ENCODE measurements around the gene TCEAL4. TPM values are rescaled to one million over a fixed set of nuclear protein-coding genes. Genes with fewer than 3 reads are reported as not detected.

TCEAL4 gene
- total RNA-seq, 1 donor from 2014 or later, result 48.7 TPM

GRCh38 chrX:103573202-103573601 is 12.1 kb upstream of the TCEAL4 start:
- no peaks in the 10 kb centered on the region for H4K20me1 ChIP-seq (ENCODE audit: low read depth)

DNA sequence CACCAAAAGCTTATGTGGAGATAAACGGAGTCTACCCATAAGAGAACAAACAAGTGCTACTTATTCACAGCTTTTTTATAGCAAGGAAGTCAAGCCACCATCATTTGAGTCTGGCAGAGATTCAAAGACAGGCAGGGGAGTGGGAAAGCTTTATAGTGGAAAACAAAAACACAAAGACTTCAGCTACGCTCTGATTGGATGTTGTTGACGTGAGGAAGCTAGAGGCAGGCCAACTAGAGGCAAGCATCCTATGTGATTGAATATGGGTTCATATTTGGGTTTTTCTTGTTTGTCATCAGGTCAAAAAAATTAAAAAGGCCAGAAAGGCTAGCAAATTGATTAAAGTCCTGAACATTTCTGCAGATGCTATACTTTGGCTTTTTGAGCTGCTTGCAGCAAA is 719 bp upstream of the TCEAL4 start:
- TF ChIP-seq EZH2 (IDR thresholded peaks at IDR 0.05) (no peak), EZH2phosphoT487 (IDR thresholded peaks at IDR 0.05) (no peak)
- TF ChIP-seq, protein P1, sequence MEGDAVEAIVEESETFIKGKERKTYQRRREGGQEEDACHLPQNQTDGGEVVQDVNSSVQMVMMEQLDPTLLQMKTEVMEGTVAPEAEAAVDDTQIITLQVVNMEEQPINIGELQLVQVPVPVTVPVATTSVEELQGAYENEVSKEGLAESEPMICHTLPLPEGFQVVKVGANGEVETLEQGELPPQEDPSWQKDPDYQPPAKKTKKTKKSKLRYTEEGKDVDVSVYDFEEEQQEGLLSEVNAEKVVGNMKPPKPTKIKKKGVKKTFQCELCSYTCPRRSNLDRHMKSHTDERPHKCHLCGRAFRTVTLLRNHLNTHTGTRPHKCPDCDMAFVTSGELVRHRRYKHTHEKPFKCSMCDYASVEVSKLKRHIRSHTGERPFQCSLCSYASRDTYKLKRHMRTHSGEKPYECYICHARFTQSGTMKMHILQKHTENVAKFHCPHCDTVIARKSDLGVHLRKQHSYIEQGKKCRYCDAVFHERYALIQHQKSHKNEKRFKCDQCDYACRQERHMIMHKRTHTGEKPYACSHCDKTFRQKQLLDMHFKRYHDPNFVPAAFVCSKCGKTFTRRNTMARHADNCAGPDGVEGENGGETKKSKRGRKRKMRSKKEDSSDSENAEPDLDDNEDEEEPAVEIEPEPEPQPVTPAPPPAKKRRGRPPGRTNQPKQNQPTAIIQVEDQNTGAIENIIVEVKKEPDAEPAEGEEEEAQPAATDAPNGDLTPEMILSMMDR (IDR thresholded peaks at IDR 0.05), result no peak
- Histone ChIP-seq H3K9me3 (ENCODE audit: low read depth) (no peaks in the 10 kb centered on the region), H3K36me3 (no peaks in the 10 kb centered on the region), H3F3A (ENCODE audit: low read depth) (peaks cover 7% of the 10 kb centered on the region), H2AFZ (replicated peaks) (peak overlapping the region; percentile 8), H3K4me2 (peak overlapping the region; percentile 77), H3K9ac (no peak overlapping the region), H3K27ac (no peak overlapping the region), H3K27me3 (peaks cover 20% of the 10 kb centered on the region), H3K4me3 (peak overlapping the region; percentile 76), H3K4me1 (no peaks in the 10 kb centered on the region), H3K79me2 (ENCODE audit: low read depth) (no peaks in the 10 kb centered on the region), H4K20me1 (ENCODE audit: low read depth) (no peaks in the 10 kb centered on the region)
- H3K27me3 Mint-ChIP-seq (ENCODE audit: insufficient read depth, low read depth), result no peaks in the 10 kb centered on the region
- no peak overlapping the region for H3K27ac Mint-ChIP-seq
- DNase-seq (ENCODE audit: low spot score), result peak; percentile 12
- peak overlapping the region; percentile 93 for H3K4me3 Mint-ChIP-seq
- H3K9me3 Mint-ChIP-seq, result peaks cover 7% of the 10 kb centered on the region
- H3K36me3 Mint-ChIP-seq, result no peaks in the 10 kb centered on the region
- peaks cover 2% of the 10 kb centered on the region for H3K4me1 Mint-ChIP-seq

More at GRCh38 chrX:103573202-103573601, 12.1 kb upstream of the TCEAL4 start:
- DNase-seq (ENCODE audit: low spot score), result no peak
- Mint-ChIP-seq H3K4me1 (no peaks in the 10 kb centered on the region), H3K4me3 (no peak overlapping the region), H3K9me3 (no peaks in the 10 kb centered on the region), H3K36me3 (no peaks in the 10 kb centered on the region), H3K27ac (no peak overlapping the region), H3K27me3 (ENCODE audit: insufficient read depth, low read depth) (peaks cover 2% of the 10 kb centered on the region)
- H3F3A ChIP-seq (ENCODE audit: low read depth), result no peaks in the 10 kb centered on the region
- H3K9me3 ChIP-seq (ENCODE audit: low read depth), result no peaks in the 10 kb centered on the region
- no peak overlapping the region for H3K9ac ChIP-seq
- H3K4me1 ChIP-seq, result no peaks in the 10 kb centered on the region
- H3K27ac ChIP-seq, result no peak overlapping the region
- H3K4me3 ChIP-seq, result no peak overlapping the region
- H3K27me3 ChIP-seq, result peaks cover 8% of the 10 kb centered on the region
- H2AFZ ChIP-seq (replicated peaks), result peak overlapping the region; percentile 37
- no peaks in the 10 kb centered on the region for H3K79me2 ChIP-seq (ENCODE audit: low read depth)
- H3K36me3 ChIP-seq, result no peaks in the 10 kb centered on the region
- TF ChIP-seq EZH2 (IDR thresholded peaks at IDR 0.05) (no peak), EZH2phosphoT487 (IDR thresholded peaks at IDR 0.05) (no peak)
- TF ChIP-seq, protein P1 (IDR thresholded peaks at IDR 0.05), result no peak
- H3K4me2 ChIP-seq, result no peak overlapping the region

- no peak overlapping the region for H2AFZ ChIP-seq (replicated peaks)
- peak overlapping the region; percentile 76 for H3K4me3 ChIP-seq
- Mint-ChIP-seq H3K27me3 (ENCODE audit: insufficient read depth, low read depth) (no peaks in the 10 kb centered on the region), H3K27ac (peak overlapping the region; percentile 20), H3K36me3 (no peaks in the 10 kb centered on the region), H3K4me3 (peak overlapping the region; percentile 93), H3K9me3 (peaks cover 7% of the 10 kb centered on the region), H3K4me1 (peaks cover 2% of the 10 kb centered on the region)
- no peaks in the 10 kb centered on the region for H3K36me3 ChIP-seq
- no peak for DNase-seq (ENCODE audit: low spot score)
- H3K4me2 ChIP-seq, result peak overlapping the region; percentile 77
- no peaks in the 10 kb centered on the region for H4K20me1 ChIP-seq (ENCODE audit: low read depth)
- TF ChIP-seq, protein P1 (IDR thresholded peaks at IDR 0.05), result no peak
- TF ChIP-seq EZH2 (IDR thresholded peaks at IDR 0.05), result no peak
- no peak for TF ChIP-seq EZH2phosphoT487 (IDR thresholded peaks at IDR 0.05)
- peak overlapping the region; percentile 64 for H3K9ac ChIP-seq
- H3K27me3 ChIP-seq, result peaks cover 3% of the 10 kb centered on the region
- H3F3A ChIP-seq (ENCODE audit: low read depth), result peaks cover 7% of the 10 kb centered on the region
- no peak overlapping the region for H3K27ac ChIP-seq
- no peaks in the 10 kb centered on the region for H3K79me2 ChIP-seq (ENCODE audit: low read depth)
- no peaks in the 10 kb centered on the region for H3K9me3 ChIP-seq (ENCODE audit: low read depth)
- no peaks in the 10 kb centered on the region for H3K4me1 ChIP-seq
These were observed 965 bp downstream of the TCEAL4 start for GRCh38 chrX:103586314-103586646.

Data from neural progenitor cell (in vitro differentiated cells).